Peyer's patch (tissue), 4 donors: ENCODE results near the gene KREMEN1.

ENCODE experiments used
- CTCF ChIP-seq, 6 experiments: fragments of 450-650 bp in 4 of 6; fragments of 200-600 bp in 2 of 6; sonication (generic) in 1 of 6; IDR thresholded peaks; one replicate each; pipeline ENCODE4 v1.5.1; 2017 to 2019; ENCODE audit warnings: antibody characterized with exemption in 6 of 6, mild to moderate bottlenecking in 3 of 6, moderate library complexity in 1 of 6
- POLR2A ChIP-seq, 2 donors: fragments of 450-650 bp; IDR thresholded peaks; one replicate each; pipeline ENCODE4 v1.5.1; 2017; ENCODE audit warnings: antibody characterized with exemption in 2 of 2, mild to moderate bottlenecking in 2 of 2, moderate library complexity in 2 of 2

- TF ChIP-seq CTCF (IDR thresholded peaks at IDR 0.05) (no peak), POLR2A (IDR thresholded peaks at IDR 0.05) (no peak)
Observed at GRCh38 chr22:29093501-29094300, 20.9 kb downstream of the KREMEN1 start.
